Measurements from ENCODE around the gene MGMT. TPM values are rescaled to one million over a fixed set of nuclear protein-coding genes. Genes with fewer than 3 reads are reported as not detected.

MGMT gene
- total RNA-seq, 1 donor from 2014 or later: 20.9 TPM

GRCh38 chr10:129648856-129649255, 181.8 kb downstream of the MGMT start:
- no peak for DNase-seq (ENCODE audit: low read depth)

- DNase-seq (ENCODE audit: low read depth): no peak
Measured at GRCh38 chr10:129652021-129652420, 185.0 kb downstream of the MGMT start.

GRCh38 chr10:129652521-129653201, 185.6 kb downstream of the MGMT start:
- no peak for DNase-seq (ENCODE audit: low read depth)

GRCh38 chr10:129653428-129653827, 186.4 kb downstream of the MGMT start:
- DNase-seq (ENCODE audit: low read depth): no peak

- no peak for DNase-seq (ENCODE audit: low read depth)
Measured at GRCh38 chr10:129653861-129654260, 186.8 kb downstream of the MGMT start.

GRCh38 chr10:129654461-129654860, 187.4 kb downstream of the MGMT start:
- no peak for DNase-seq (ENCODE audit: low read depth)

GRCh38 chr10:129655007-129655678, 188.1 kb downstream of the MGMT start:
- no peak for DNase-seq (ENCODE audit: low read depth)

GRCh38 chr10:129655679-129656031, 188.6 kb downstream of the MGMT start:
- DNase-seq (ENCODE audit: low read depth): no peak

- no peak for DNase-seq (ENCODE audit: low read depth)
Measured at GRCh38 chr10:129656642-129657041, 189.6 kb downstream of the MGMT start.

GRCh38 chr10:129657297-129658017, 190.4 kb downstream of the MGMT start:
- DNase-seq (ENCODE audit: low read depth): no peak

GRCh38 chr10:129658376-129659072, 191.5 kb downstream of the MGMT start:
- DNase-seq (ENCODE audit: low read depth): no peak

GRCh38 chr10:129659508-129660268, 192.6 kb downstream of the MGMT start:
- no peak for DNase-seq (ENCODE audit: low read depth)

GRCh38 chr10:129660569-129660968, 193.5 kb downstream of the MGMT start:
- no peak for DNase-seq (ENCODE audit: low read depth)

GRCh38 chr10:129662426-129662825, 195.4 kb downstream of the MGMT start:
- DNase-seq (ENCODE audit: low read depth): no peak

- DNase-seq (ENCODE audit: low read depth): no peak
Measured at GRCh38 chr10:129670124-129670523, 203.1 kb downstream of the MGMT start.

GRCh38 chr10:129673292-129673691, 206.3 kb downstream of the MGMT start:
- DNase-seq (ENCODE audit: low read depth): no peak

- DNase-seq (ENCODE audit: low read depth): no peak
Measured at GRCh38 chr10:129675027-129675769, 208.2 kb downstream of the MGMT start.

GRCh38 chr10:129676014-129676413, 209.0 kb downstream of the MGMT start:
- no peak for DNase-seq (ENCODE audit: low read depth)

GRCh38 chr10:129677377-129677927, 210.4 kb downstream of the MGMT start:
- no peak for DNase-seq (ENCODE audit: low read depth)

GRCh38 chr10:129678186-129678585, 211.1 kb downstream of the MGMT start:
- no peak for DNase-seq (ENCODE audit: low read depth)
